ENCODE measurements around the gene NAP1L5.

DNA sequence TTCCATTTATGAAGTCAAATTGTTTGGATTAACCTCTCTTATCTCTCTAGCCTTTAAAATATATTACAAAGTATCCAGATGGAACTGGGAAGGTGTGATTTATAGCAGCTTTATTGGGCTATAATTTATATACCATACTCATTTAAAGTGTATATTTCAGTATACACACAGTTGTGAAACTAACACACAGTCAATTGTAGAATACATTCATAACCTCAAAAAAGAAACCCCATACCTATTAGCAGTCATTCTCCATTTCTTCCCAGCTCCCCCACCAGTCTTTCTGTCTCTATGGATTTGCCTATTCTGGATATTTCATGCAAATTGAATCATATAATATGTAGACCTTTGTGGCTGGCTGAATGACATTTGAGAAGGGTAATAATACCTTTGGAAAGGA, 7.6 kb upstream of the NAP1L5 start:
- TF ChIP-seq EZH2 (IDR thresholded peaks at IDR 0.05) (no peak), POLR2AphosphoS5 (IDR thresholded peaks at IDR 0.05; ENCODE audit: borderline replicate concordance, low read depth, low read length) (no peak)
